HG02623 (cell line): ENCODE results near the gene ARMC2.
"Not testable (repeated sequence)": the region's sequence is repeated elsewhere in the genome, so short reads cannot be mapped to it uniquely, and the experiment has no call there.

ENCODE experiments used
- ATAC-seq: cut with Tn5 transposase; IDR thresholded peaks from one replicate; pipeline ENCODE4 v1.9.1; 2021; ENCODE audit warnings: moderate library complexity; ENCODE audit not compliant: unreplicated experiment

Gene ARMC2

GRCh38 chr6:108947114-108947854 lies 99.1 kb downstream of the ARMC2 start:
- no peak for ATAC-seq

DNA sequence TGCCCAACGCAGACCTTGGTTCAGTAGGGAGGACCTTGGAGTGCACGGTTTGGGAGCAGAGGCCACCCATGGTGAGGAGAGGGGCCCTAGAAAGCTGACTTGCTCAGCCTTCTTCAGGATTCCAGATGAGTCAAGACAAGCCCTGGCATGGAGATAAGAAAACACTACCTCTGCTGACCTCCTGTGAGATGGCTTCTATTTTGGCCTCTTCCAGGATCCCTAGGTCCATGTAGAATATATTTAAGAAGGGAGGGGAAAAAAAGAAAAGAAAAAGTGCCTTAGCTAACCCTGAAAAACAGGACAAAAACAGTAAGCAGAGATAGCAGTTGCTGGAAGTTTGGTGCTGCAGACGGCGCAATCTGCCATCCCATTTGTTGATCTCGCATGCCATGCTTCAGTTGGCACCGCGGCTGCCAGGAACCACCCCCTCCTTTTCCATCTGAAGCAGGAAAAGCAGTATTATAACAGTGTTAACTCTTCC lies 100.0 kb downstream of the ARMC2 start:
- no peak for ATAC-seq

DNA sequence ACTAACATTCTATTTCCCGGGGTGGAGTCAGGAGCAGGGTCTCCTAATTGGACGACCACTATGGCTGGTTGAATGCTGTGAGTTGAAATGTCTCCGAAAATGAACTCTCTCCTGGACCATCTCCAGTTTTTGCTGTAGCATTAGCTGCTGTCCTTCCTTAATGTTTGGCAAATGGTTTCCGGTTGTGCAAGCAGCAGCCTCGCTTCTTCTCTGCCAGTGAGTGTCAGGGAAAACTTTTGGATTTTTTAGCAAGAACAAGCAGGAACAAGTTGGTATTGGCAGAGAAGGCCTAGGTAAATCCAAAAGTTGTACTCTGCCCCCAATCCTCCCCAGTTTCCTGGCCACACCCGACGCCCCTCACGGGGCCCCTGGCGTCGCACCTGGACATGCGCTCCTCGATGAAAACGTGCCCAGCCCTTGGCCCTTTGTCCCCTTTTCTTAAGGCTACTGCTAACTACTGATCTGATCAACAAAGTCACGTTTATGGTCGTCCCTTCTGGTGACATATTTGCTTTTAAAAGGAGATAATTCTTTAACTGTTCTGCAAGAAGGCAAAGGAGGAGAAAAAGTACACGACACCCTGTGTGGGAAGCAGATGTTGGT lies 103.2 kb downstream of the ARMC2 start:
- ATAC-seq: no peak

DNA sequence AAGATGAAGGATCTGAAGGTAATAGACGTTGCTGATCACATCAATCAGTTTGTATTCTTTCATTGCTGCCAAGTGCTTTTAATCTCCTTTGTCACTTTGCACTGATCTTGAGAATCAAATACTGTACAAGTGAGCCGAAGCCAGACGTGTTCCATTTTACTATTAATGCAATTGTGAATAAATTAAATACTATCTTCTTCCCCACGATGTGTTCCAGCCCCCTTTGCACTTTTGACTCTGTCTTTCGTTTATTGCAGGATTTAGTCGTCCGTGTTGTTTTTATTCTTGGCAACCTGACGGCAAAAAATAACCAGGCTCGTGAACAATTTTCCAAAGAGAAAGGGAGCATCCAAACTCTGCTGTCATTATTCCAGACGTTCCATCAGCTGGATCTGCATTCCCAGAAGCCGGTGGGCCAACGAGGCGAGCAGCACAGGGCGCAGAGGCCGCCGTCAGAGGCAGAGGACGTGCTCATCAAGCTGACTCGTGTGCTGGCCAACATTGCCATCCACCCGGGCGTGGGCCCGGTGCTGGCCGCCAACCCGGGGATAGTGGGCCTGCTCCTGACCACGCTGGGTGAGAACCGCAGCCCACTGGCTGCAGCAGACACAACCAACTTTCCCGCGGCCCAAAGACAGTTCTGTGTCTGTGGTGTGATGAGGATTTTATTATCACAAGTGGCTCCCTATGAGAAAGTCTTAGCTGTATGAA lies 104.7 kb downstream of the ARMC2 start:
- ATAC-seq: no peak

DNA sequence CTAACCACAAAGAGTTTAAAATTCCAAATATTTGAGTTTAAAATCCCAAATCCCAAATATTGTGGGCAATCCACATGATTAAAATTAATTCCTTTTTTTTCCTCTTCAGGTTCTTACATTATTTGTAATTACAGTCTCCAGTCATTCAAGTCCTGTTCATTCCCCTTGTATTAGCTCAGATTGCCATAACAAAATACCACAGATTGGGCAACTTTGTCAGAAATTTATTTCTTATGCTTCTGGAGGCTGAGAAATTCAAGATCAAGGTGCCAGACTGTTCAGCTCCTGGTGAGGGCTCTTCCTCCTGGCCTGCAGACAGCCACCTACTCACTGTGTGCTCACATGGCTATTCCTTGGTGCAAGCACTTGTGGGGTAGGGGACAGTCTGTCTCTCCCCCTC lies 105.5 kb downstream of the ARMC2 start:
- no peak for ATAC-seq

DNA sequence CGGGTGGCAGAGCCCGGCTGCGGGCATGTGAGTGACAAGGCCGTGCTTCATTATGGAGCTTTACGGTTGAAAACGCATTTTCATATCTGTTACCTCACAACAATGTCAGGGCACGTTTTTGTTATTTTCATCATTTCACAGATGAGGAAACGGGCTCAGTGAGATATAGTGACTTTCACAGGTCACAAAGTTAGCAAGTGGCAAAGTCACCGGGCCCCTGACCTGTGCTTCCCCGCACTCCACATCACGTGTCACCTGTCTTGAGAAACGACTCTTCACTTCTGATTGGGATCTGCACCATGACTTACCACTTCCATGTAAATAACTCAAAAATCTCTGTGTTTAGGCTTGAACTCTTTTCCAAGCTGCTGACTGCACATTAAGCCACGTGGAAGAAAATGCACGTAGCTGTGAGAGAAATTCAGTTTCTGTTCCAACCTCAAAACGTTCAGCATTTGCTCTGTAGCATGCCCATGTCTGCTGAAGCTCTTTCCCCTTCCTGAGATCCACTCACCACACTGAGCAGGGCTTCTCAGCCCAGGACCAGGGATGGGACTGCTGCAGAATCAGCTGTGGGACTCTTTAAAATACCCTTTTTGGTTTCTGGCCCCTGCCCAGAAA lies 107.2 kb downstream of the ARMC2 start:
- ATAC-seq: no peak

DNA sequence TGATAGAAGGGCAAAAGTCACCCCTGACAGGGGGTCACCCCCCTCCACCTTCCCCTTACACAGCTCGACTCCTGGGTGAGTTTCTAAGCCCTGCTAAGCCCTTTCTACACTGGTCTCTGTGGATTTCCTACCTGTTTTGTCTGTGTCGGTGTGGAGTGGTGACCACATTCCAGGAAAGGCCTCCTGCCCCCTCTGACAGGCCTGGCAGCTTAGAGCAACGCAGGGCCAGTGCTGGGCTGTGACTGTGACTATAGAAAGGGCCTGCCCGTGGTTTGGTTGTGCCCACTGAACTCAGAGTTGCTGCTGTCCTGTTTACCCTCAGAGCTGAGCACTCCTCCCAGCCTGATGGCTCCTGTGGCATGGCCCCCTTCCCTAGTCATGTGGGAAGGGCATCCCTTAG lies 109.0 kb downstream of the ARMC2 start:
- no peak for ATAC-seq

GRCh38 chr6:108958900-108959770 lies 110.9 kb downstream of the ARMC2 start:
- ATAC-seq: no peak

DNA sequence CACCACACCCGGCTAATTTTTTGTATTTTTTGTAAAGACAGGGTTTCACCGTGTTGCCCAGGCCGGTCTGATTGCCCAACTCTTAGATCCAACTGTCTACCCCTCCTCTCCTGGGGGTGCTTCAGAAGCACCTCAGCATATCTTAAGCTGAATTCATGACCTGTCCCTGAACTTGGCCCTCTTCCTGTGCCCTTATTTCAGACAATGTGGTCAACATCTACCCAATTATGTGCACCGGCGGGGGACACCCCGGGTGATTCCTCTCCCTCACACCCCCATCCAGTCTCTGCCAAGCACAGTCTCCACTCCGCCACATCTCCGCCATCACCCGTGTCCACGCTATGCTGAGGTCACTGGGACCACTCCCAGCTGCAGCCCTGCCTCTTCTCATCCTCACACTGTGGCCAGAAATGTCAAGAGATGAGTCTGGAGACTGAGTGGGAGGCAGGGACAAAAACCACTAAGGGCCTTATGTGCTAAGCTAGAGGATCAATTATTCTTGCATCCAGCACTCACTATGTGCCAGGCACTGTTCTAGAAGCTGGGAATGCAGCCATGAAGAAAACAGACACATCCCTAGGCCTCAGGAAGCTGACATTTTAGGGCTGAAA lies 111.9 kb downstream of the ARMC2 start:
- ATAC-seq: no peak

GRCh38 chr6:108960601-108961000 lies 112.4 kb downstream of the ARMC2 start:
- no peak for ATAC-seq

DNA sequence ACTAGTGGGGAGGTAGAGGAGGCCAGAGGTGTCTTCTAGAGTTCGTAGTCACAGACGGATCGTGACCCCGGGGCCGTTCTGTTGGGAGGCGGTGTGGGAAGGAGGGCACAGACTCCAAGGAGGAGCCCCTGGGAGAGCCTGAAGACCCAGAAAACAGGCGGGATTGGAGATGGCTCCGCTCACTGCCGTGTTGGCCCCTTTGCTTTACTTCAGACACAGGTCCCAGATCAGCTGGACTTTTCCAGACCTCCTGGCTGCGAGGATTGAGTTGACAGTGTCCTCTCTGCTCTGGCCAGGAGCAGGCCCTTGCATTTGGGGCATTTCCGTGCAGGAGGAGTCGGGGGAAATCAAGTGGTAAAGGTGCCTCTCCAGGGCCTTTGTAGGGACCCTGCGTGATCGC lies 112.9 kb downstream of the ARMC2 start:
- no peak for ATAC-seq

DNA sequence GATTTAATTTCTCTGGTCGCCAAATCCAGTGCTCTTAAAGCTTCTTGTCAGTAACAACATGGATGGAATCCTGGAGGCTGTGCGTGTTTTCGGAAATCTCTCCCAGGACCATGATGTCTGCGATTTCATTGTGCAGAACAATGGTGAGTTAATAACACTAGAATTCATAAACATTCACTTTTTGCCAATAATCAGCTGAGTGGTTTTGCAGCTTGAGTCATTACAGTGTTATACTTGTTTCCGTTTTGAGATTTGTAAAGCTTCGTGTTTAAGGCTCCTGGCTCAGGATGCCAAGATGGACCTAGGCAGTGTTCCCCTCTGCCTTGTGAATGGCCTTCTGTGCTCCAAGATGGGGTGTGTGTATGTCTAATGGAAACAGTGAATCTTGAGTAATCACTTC lies 113.8 kb downstream of the ARMC2 start:
- no peak for ATAC-seq

DNA sequence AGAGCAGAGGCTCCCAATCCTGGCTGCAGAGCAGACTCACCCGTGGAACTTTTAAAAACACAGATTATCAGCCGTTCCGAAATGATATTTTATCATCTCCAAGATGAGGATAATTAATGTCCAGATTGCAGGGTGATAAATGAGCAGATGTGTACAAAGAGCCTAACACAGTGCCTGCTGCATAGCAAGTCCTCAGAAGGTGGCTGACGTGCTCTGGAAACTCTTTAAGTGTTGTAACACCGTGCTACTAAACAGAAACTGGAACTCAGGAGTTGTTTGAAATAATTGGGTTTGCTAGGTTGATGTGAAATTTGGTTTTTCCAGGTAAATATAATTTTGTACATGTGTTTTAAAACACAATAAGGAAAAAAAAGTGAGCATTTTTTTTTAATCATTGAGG lies 118.0 kb downstream of the ARMC2 start:
- ATAC-seq: no peak

- ATAC-seq: no peak
These were observed 118.9 kb downstream of the ARMC2 start for GRCh38 chr6:108966855-108967755.

GRCh38 chr6:108968325-108969316 lies 120.4 kb downstream of the ARMC2 start:
- ATAC-seq: no peak

DNA sequence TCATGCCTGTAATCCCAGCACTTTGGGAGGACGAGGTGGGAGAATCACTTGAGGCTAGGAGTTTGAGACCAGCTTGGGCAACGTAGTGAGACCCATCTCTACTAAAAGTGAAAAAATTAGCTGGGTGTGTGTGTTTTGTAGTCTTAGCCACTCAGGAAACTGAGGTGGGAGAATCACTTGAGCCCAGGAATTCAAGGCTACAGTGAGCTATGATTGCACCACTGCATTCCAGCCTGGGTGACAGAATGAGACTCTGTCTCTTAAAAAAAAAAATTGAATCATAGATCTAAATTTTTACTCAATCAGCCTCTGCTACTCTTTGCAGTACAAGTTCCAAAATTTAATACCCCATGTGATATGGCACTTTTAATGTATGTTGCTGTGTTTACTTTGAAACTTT lies 121.6 kb downstream of the ARMC2 start:
- no peak for ATAC-seq

GRCh38 chr6:108974201-108974600 lies 126.0 kb downstream of the ARMC2 start:
- no peak for ATAC-seq

- not testable (repeated sequence) for ATAC-seq
These were observed 130.4 kb downstream of the ARMC2 start for GRCh38 chr6:108978638-108979037.
